Measurements from ENCODE around the gene GBE1.

GRCh38 chr3:81621277-81621676, 140.2 kb downstream of the GBE1 start:
- TF ChIP-seq CTCF (IDR thresholded peaks at IDR 0.05) (no peak), POLR2AphosphoS5 (IDR thresholded peaks at IDR 0.05) (no peak), POLR2A (IDR thresholded peaks at IDR 0.05) (no peak)

Measured in suprapubic skin (tissue), 4 donors.